MCF 10A (cell line): ENCODE data around the gene FRMD3. TPM values are rescaled to one million over a fixed set of nuclear protein-coding genes. Genes with fewer than 3 reads are reported as not detected.

Experiments used
- BruUV-seq: library from RNA; stranded (reverse); fragments of 400-500 nt; replicated peaks from 2 replicates; lab custom pipeline; 2021; lab: Mats Ljungman, UMichigan
- CTCF ChIA-PET: fragments of 300-600 bp; sonication (Branson Sonifier 250); formaldehyde crosslinking; extraction: SDS; loops from one replicate; lab custom pipeline; 2021; ENCODE audit warnings: antibody characterized with exemption, inconsistent platforms; lab: Yijun Ruan, JAX
- POLR2A ChIA-PET: fragments of 300-600, 350-650 bp; sonication (Branson Sonifier 250); formaldehyde crosslinking; extraction: SDS; loops from one replicate; lab custom pipeline; 2020; ENCODE audit warnings: antibody characterized with exemption, inconsistent platforms; lab: Yijun Ruan, JAX
- DNase-seq: peaks from one replicate; pipeline ENCODE4 v3.0.0-alpha.2; 2018; ENCODE audit not compliant: unreplicated experiment
- H3K27ac Mint-ChIP-seq: one replicate; pipeline ENCODE4 v1.8.0; 2022; ENCODE audit warnings: mild to moderate bottlenecking, low read depth, mixed read lengths; ENCODE audit not compliant: unreplicated experiment
- H3K27me3 Mint-ChIP-seq: one replicate; pipeline ENCODE4 v1.8.0; 2022; ENCODE audit warnings: mixed read lengths; ENCODE audit not compliant: insufficient read depth, unreplicated experiment
- H3K36me3 Mint-ChIP-seq: one replicate; pipeline ENCODE4 v1.8.0; 2022; ENCODE audit warnings: mild to moderate bottlenecking, moderate library complexity, mixed read lengths; ENCODE audit not compliant: insufficient read depth, unreplicated experiment
- H3K4me1 Mint-ChIP-seq: one replicate; pipeline ENCODE4 v1.8.0; 2022; ENCODE audit warnings: mixed read lengths; ENCODE audit not compliant: insufficient read depth, unreplicated experiment
- H3K4me3 Mint-ChIP-seq: one replicate; pipeline ENCODE4 v1.8.0; 2022; ENCODE audit warnings: mild to moderate bottlenecking, moderate library complexity, mixed read lengths; ENCODE audit not compliant: unreplicated experiment
- H3K9me3 Mint-ChIP-seq: one replicate; pipeline ENCODE4 v1.8.0; 2022; ENCODE audit warnings: mixed read lengths; ENCODE audit not compliant: unreplicated experiment
- intact Hi-C: fragments of 100-400 bp; cut with micrococcal nuclease; formaldehyde crosslinking; loops from 2 replicates; pipeline ENCODE4 v1.14.1; 2022
- total RNA-seq: library from RNA; stranded (reverse); gene quantifications from 2 replicates; pipeline ENCODE4 v1.2.3, GENCODE V29; 2022
- TF ChIP-seq, protein P1 (sequence below): fragments of 200-600 bp; IDR thresholded peaks from one replicate; pipeline ENCODE4 v1.8.0; 2022; ENCODE audit warnings: antibody characterized with exemption, mild to moderate bottlenecking; ENCODE audit not compliant: unreplicated experiment

FRMD3 gene
- total RNA-seq, 1 experiment from 2014 or later, result 0.28 TPM

DNA sequence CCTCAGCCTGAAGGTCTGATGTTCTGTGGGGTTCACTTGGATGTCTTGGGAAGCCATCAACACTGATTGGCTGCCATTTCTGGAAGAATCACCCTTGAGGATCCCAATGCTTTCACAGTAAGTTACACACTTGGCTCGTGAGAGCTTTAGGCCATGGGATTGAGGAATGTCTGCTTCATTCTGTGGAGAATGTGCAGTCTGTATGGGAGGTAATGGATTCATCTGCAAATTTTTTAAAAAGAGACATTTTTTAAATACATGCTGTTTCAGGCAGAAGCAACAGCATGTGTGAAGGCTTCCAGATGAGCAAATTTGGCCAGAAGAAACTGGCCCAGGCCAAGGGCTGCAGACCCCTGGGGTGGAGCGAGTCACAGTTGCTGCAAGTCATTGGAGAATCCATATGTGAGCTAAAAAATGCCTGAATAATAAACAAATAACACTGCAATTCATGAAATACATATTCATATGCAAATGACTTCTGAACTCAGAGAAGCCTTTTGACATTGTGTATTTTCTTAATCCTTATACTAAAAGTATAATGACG is 328.9 kb downstream of the FRMD3 start:
- ChIA-PET POLR2A (no interaction called here), CTCF (interaction anchor here (0.5 to 1.1 kb wide), 3 partner anchors 9 to 334 kb away, joined by 3 read pairs; no protein-coding TSS in a partner anchor)
- no peak for DNase-seq
- Mint-ChIP-seq H3K27me3 (no peaks in the 10 kb centered on the region), H3K27ac (no peak overlapping the region), H3K4me3 (no peak overlapping the region), H3K4me1 (no peaks in the 10 kb centered on the region), H3K36me3 (no peaks in the 10 kb centered on the region), H3K9me3 (no peaks in the 10 kb centered on the region)
- TF ChIP-seq, protein P1, sequence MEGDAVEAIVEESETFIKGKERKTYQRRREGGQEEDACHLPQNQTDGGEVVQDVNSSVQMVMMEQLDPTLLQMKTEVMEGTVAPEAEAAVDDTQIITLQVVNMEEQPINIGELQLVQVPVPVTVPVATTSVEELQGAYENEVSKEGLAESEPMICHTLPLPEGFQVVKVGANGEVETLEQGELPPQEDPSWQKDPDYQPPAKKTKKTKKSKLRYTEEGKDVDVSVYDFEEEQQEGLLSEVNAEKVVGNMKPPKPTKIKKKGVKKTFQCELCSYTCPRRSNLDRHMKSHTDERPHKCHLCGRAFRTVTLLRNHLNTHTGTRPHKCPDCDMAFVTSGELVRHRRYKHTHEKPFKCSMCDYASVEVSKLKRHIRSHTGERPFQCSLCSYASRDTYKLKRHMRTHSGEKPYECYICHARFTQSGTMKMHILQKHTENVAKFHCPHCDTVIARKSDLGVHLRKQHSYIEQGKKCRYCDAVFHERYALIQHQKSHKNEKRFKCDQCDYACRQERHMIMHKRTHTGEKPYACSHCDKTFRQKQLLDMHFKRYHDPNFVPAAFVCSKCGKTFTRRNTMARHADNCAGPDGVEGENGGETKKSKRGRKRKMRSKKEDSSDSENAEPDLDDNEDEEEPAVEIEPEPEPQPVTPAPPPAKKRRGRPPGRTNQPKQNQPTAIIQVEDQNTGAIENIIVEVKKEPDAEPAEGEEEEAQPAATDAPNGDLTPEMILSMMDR, result no peak
- intact Hi-C loops, result no loop called here
- BruUV-seq, result no TSS peak

DNA sequence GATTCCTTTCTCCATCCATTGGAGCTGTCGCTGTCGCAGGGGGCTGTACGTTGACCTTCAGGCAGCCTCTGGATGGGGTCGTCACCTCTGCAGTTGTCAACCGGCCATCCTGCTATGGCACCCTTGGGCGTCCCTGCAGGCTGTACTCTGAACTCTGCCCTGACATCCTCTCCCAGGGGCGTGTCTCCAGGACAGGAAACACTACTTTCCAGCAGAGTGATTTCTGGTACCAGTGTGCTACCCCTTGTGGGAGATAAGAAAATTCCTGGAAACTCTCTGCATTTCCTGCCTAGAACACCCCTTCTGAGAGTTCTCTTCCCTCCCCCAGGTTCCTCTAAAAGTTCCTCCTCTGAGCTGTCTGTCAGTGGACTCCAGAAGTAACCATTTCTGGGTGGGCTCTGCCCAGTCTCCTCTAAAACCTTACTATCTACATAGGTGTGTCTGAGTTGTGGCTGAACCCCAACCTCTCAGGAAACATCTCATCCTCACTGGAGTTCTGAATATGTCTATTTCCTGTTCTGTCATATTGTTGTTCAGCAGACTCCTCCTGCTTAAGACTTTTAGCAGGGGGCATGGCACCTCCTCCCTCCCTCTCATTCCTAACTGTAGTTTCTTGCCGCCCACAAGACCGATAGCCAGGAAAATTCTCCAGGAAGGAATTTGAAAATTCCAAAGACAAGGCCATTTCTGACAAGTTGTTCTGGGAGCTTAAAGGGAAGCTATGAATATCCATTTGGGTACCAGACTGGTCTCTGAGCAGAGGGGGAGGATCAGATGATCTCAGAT is 329.9 kb downstream of the FRMD3 start:
- Mint-ChIP-seq H3K9me3 (no peaks in the 10 kb centered on the region), H3K27ac (no peak overlapping the region), H3K36me3 (no peaks in the 10 kb centered on the region), H3K4me1 (no peaks in the 10 kb centered on the region), H3K4me3 (no peak overlapping the region), H3K27me3 (no peaks in the 10 kb centered on the region)
- DNase-seq, result no peak
- BruUV-seq, result no TSS peak
- intact Hi-C loops, result no loop called here
- TF ChIP-seq, protein P1, result no peak
- POLR2A ChIA-PET, result no interaction called here
- CTCF ChIA-PET, result interaction anchor here (0.7 to 1.1 kb wide), 5 partner anchors 8 to 568 kb away, joined by 3 read pairs; no protein-coding TSS in a partner anchor

DNA sequence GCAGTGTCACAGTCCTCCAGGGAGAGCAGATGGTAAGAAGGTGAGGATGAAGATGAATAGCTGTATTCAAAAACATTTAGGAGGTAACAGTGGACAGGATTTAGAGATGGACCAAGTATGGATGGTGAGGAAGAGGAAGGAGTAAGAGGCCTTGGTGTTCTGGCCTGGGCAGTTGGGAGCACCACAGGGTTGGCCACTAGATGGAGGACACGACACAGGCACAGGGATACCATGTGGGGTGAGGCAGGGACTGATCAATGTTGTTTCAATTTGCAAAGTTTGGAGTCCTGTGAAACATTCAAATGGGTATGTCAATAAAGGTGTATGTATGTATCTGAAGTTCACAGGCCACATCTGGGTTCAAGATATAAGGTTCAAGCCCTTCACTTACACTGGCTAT is 334.2 kb downstream of the FRMD3 start:
- H3K36me3 Mint-ChIP-seq, result no peaks in the 10 kb centered on the region
- no peaks in the 10 kb centered on the region for H3K4me1 Mint-ChIP-seq
- H3K27me3 Mint-ChIP-seq, result no peaks in the 10 kb centered on the region
- no TSS peak for BruUV-seq
- intact Hi-C loops, result no loop called here
- TF ChIP-seq, protein P1, result no peak
- H3K27ac Mint-ChIP-seq, result no peak overlapping the region
- no peak for DNase-seq
- H3K4me3 Mint-ChIP-seq, result no peak overlapping the region
- H3K9me3 Mint-ChIP-seq, result no peaks in the 10 kb centered on the region
- POLR2A ChIA-PET, result interaction anchor here (1.6 kb wide), 1 partner anchor 16 kb away, joined by 4 read pairs; no protein-coding TSS in a partner anchor
- CTCF ChIA-PET, result interaction anchor here (0.7 kb wide), 1 partner anchor 444 kb away, joined by 3 read pairs; no protein-coding TSS in a partner anchor

DNA sequence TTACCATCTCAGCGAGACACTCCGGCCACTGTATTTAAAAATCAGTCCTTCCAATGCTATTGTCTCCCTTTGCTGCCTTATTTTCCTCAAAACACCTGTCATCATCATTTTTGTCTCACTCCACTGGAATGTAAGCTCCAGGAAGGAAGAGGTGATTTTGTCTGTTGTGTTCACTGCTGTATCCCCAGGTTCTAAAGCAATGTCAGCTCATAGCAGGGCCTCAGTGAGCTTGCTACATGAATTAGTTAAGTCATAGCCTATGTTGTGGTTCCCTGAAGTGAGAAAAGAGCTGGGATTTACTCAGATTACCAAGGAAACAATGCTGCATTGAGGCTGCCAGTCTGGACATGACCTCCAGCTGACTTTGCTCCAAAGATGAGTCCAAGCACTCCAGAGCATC is 337.7 kb downstream of the FRMD3 start:
- no peaks in the 10 kb centered on the region for H3K9me3 Mint-ChIP-seq

More for the DNA sequence above, 337.7 kb downstream of the FRMD3 start:
- intact Hi-C loops, result no loop called here
- Mint-ChIP-seq H3K4me1 (no peaks in the 10 kb centered on the region), H3K27me3 (no peaks in the 10 kb centered on the region), H3K27ac (no peak overlapping the region), H3K36me3 (no peaks in the 10 kb centered on the region), H3K4me3 (no peak overlapping the region)
- POLR2A ChIA-PET, result no interaction called here
- TF ChIP-seq, protein P1, result no peak
- no TSS peak for BruUV-seq
- no peak for DNase-seq
- CTCF ChIA-PET, result interaction anchor here (0.9 to 2.6 kb wide), 7 partner anchors 8 to 450 kb away, joined by 3 to 11 read pairs (median 3); no protein-coding TSS in a partner anchor
